ENCODE results near the gene TNF. TPM values are rescaled to one million over a fixed set of nuclear protein-coding genes. Genes with fewer than 3 reads are reported as not detected.

Gene TNF
- total RNA-seq, 5 donors from 2014 or later (not counting 1 experiment from before 2014, with no cell fraction given) = 13.8 to 28.0 (median 25.0) TPM

- POLR2A ChIA-PET = interaction anchor here in 1 of 2 donors (0.6 kb wide), 1 partner anchor 39 kb away, joined by 8 read pairs; no protein-coding TSS in a partner anchor
- ATAC-seq (replicated peaks in 1 of 4) = no peak
- Histone ChIP-seq H3K36me3 (ENCODE audit: control insufficient read depth in 2 of 2, extremely low read depth in 1 of 2, insufficient read depth in 1 of 2, low read length in 1 of 2) (peaks cover 0 to 12% of the 10 kb centered on the region in 2 donors), H3K4me3 (ENCODE audit: control insufficient read depth in 1 of 2, extremely low read depth in 1 of 2, low read length in 1 of 2) (peak overlapping the region in 1 of 2 donors; percentile 27), H3K4me1 (ENCODE audit: control insufficient read depth in 1 of 2, extremely low read depth in 1 of 2, insufficient read depth in 2 of 2, low read length in 2 of 2) (peaks cover 36 to 66% of the 10 kb centered on the region in 2 experiments), H3K9me3 (no peaks in the 10 kb centered on the region), H3K27ac (ENCODE audit: low read length) (peak overlapping the region; percentile 81), H3K27me3 (replicated peaks in 1 of 2; ENCODE audit: control insufficient read depth in 2 of 2, extremely low read depth in 1 of 2, insufficient read depth in 2 of 2, low read length in 1 of 2) (no peaks in the 10 kb centered on the region)
- Mint-ChIP-seq H3K4me3 (peak overlapping the region in 1 of 3 donors; percentile 92), H3K27ac (peak overlapping the region; percentile 44 to 71), H3K36me3 (peaks cover 19% of the 10 kb centered on the region), H3K4me1 (peaks cover 57 to 68% (median 63%) of the 10 kb centered on the region in 3 donors), H3K9me3 (no peaks in the 10 kb centered on the region), H3K27me3 (no peaks in the 10 kb centered on the region)
- CTCF ChIA-PET = no interaction called here
- DNase-seq = no peak
- 74% methylated on average over 13 of the region's 24 CpGs for WGBS (ENCODE audit: insufficient coverage)
Observed at GRCh38 chr6:31557443-31558317, 17.7 kb upstream of the TNF start.

GRCh38 chr6:31558318-31558625, 17.1 kb upstream of the TNF start:
- Histone ChIP-seq H3K27ac (ENCODE audit: low read length) (peak overlapping the region; percentile 81), H3K36me3 (ENCODE audit: control insufficient read depth in 2 of 2, extremely low read depth in 1 of 2, insufficient read depth in 1 of 2, low read length in 1 of 2) (peaks cover 0 to 12% of the 10 kb centered on the region in 2 donors), H3K9me3 (no peaks in the 10 kb centered on the region), H3K27me3 (replicated peaks in 1 of 2; ENCODE audit: control insufficient read depth in 2 of 2, extremely low read depth in 1 of 2, insufficient read depth in 2 of 2, low read length in 1 of 2) (no peaks in the 10 kb centered on the region), H3K4me1 (ENCODE audit: control insufficient read depth in 1 of 2, extremely low read depth in 1 of 2, insufficient read depth in 2 of 2, low read length in 2 of 2) (peaks cover 36 to 66% of the 10 kb centered on the region in 2 experiments), H3K4me3 (ENCODE audit: control insufficient read depth in 1 of 2, extremely low read depth in 1 of 2, low read length in 1 of 2) (peak overlapping the region; percentile 27 to 36)
- Mint-ChIP-seq H3K27me3 (no peaks in the 10 kb centered on the region), H3K4me1 (peaks cover 63 to 73% (median 66%) of the 10 kb centered on the region in 3 donors), H3K27ac (peak overlapping the region; percentile 91), H3K9me3 (no peaks in the 10 kb centered on the region), H3K36me3 (peaks cover 24% of the 10 kb centered on the region), H3K4me3 (peak overlapping the region; percentile 66 to 92 (median 74))
- 64% methylated on average over 8 of the region's 8 CpGs for WGBS (ENCODE audit: insufficient coverage)
- DNase-seq = no peak
- ChIA-PET CTCF (interaction anchor here in 1 of 2 donors (1.1 to 1.3 kb wide), 2 partner anchors 17 to 35 kb away, joined by 3 to 5 read pairs; partner anchors contain the start of genes NCR3 and TNF), POLR2A (interaction anchor here in 1 of 2 donors (1.5 kb wide), 1 partner anchor 26 kb away, joined by 3 read pairs; no protein-coding TSS in a partner anchor)
- no peak for ATAC-seq (replicated peaks in 1 of 4)

- ChIA-PET POLR2A (interaction anchor here in 1 of 2 donors (1.0 to 1.5 kb wide), 2 partner anchors 26 to 38 kb away, joined by 3 read pairs; no protein-coding TSS in a partner anchor), CTCF (interaction anchor here in 1 of 2 donors (1.1 to 1.3 kb wide), 4 partner anchors 16 to 39 kb away, joined by 3 to 6 read pairs (median 5); partner anchors contain the start of genes LTB, NCR3 and TNF)
- peak overlapping the region; percentile 81 for H3K27ac ChIP-seq (ENCODE audit: low read length)
- peak overlapping the region; percentile 36 for H3K4me3 ChIP-seq (ENCODE audit: control insufficient read depth in 1 of 2, extremely low read depth in 1 of 2, low read length in 1 of 2)
- peaks cover 27% of the 10 kb centered on the region for H3K36me3 Mint-ChIP-seq
- H3K27me3 Mint-ChIP-seq = no peaks in the 10 kb centered on the region
- H3K27me3 ChIP-seq (replicated peaks in 1 of 2; ENCODE audit: control insufficient read depth in 2 of 2, extremely low read depth in 1 of 2, insufficient read depth in 2 of 2, low read length in 1 of 2) = no peaks in the 10 kb centered on the region
- peak overlapping the region; percentile 66 to 92 (median 74) for H3K4me3 Mint-ChIP-seq
- H3K36me3 ChIP-seq (ENCODE audit: control insufficient read depth in 2 of 2, extremely low read depth in 1 of 2, insufficient read depth in 1 of 2, low read length in 1 of 2) = peaks cover 0 to 13% of the 10 kb centered on the region in 2 donors
- H3K4me1 ChIP-seq (ENCODE audit: control insufficient read depth in 1 of 2, extremely low read depth in 1 of 2, insufficient read depth in 2 of 2, low read length in 2 of 2) = peaks cover 36 to 66% of the 10 kb centered on the region in 2 experiments
- ATAC-seq (replicated peaks in 1 of 4) (peak; percentile 77 to 84 (median 80)), DNase-seq (peak in 31 of 35 experiments; percentile 41 to 82 (median 61))
- no peaks in the 10 kb centered on the region for H3K9me3 ChIP-seq
- H3K27ac Mint-ChIP-seq = peak overlapping the region; percentile 91
- peaks cover 67 to 77% (median 70%) of the 10 kb centered on the region in 3 donors for H3K4me1 Mint-ChIP-seq
- 0% methylated on average over 2 of the region's 14 CpGs for WGBS (ENCODE audit: insufficient coverage)
- no peaks in the 10 kb centered on the region for H3K9me3 Mint-ChIP-seq
Observed at GRCh38 chr6:31558631-31559500, 16.5 kb upstream of the TNF start.

GRCh38 chr6:31559606-31559957, 15.8 kb upstream of the TNF start:
- H3K9me3 Mint-ChIP-seq = no peaks in the 10 kb centered on the region
- ChIA-PET POLR2A (interaction anchor here in 1 of 2 donors (1.0 to 1.5 kb wide), 2 partner anchors 25 to 37 kb away, joined by 3 read pairs; no protein-coding TSS in a partner anchor), CTCF (interaction anchor here in 1 of 2 donors (1.1 to 1.3 kb wide), 3 partner anchors 16 to 39 kb away, joined by 5 to 6 read pairs (median 5); partner anchors contain the start of genes LTB and TNF)
- peaks cover 28% of the 10 kb centered on the region for H3K36me3 Mint-ChIP-seq
- no peaks in the 10 kb centered on the region for H3K27me3 Mint-ChIP-seq
- H3K4me1 Mint-ChIP-seq = peaks cover 70 to 78% (median 71%) of the 10 kb centered on the region in 3 donors
- H3K27ac Mint-ChIP-seq = peak overlapping the region; percentile 91
- peak overlapping the region; percentile 81 for H3K27ac ChIP-seq (ENCODE audit: low read length)
- H3K36me3 ChIP-seq (ENCODE audit: control insufficient read depth in 2 of 2, extremely low read depth in 1 of 2, insufficient read depth in 1 of 2, low read length in 1 of 2) = peaks cover 0 to 14% of the 10 kb centered on the region in 2 donors
- peak overlapping the region; percentile 66 to 92 (median 74) for H3K4me3 Mint-ChIP-seq
- H3K4me1 ChIP-seq (ENCODE audit: control insufficient read depth in 1 of 2, extremely low read depth in 1 of 2, insufficient read depth in 2 of 2, low read length in 2 of 2) = peaks cover 36 to 66% of the 10 kb centered on the region in 2 experiments
- H3K27me3 ChIP-seq (replicated peaks in 1 of 2; ENCODE audit: control insufficient read depth in 2 of 2, extremely low read depth in 1 of 2, insufficient read depth in 2 of 2, low read length in 1 of 2) = no peaks in the 10 kb centered on the region
- no CpG with 5 or more reads among the region's 4 CpGs for WGBS (ENCODE audit: insufficient coverage)
- H3K9me3 ChIP-seq = no peaks in the 10 kb centered on the region
- peak; percentile 21 to 34 (median 27) for ATAC-seq (replicated peaks in 1 of 4)
- peak overlapping the region; percentile 36 for H3K4me3 ChIP-seq (ENCODE audit: control insufficient read depth in 1 of 2, extremely low read depth in 1 of 2, low read length in 1 of 2)
- DNase-seq = no peak

DNA sequence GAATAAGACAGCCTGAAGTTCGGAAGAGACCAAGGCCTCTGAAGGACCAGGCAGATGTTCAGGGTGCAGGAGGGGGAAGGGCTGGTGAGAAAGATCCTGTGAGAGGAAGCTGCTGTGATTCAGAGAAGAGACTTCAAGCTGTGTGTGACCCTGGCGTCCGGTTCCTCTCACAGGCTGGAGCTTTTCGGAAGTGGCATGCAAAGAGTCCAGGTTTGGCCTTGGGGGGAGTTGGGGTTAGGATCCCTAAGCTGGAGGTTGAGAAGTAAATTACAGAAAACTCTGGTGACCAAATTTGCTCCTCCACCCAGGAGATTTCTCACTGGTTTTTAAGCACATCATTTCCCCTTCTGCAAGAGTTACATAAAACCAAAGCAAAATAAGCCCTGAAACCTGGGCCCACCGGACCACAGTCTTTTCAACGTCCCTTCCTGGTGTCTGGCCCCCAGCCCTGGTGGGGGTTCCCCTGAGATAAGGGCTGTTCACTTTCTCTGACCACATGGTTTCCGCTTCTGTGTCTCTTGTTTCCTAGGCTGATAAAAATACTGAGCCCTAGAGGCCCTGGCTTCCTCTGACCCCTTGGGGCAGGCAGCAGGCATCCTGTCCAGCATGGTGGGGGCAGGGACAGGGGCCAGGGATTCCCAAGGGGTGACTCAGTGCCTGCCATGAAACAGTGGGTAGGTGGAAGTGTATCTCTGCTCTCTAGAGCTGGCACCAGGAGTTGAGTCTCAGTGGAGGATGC, 15.2 kb upstream of the TNF start:
- WGBS (ENCODE audit: insufficient coverage) = 2% methylated on average over 5 of the region's 7 CpGs
- Histone ChIP-seq H3K27ac (ENCODE audit: low read length) (peak overlapping the region; percentile 81), H3K36me3 (ENCODE audit: control insufficient read depth in 2 of 2, extremely low read depth in 1 of 2, insufficient read depth in 1 of 2, low read length in 1 of 2) (peaks cover 0 to 16% of the 10 kb centered on the region in 2 donors), H3K4me1 (ENCODE audit: control insufficient read depth in 1 of 2, extremely low read depth in 1 of 2, insufficient read depth in 2 of 2, low read length in 2 of 2) (peaks cover 36 to 66% of the 10 kb centered on the region in 2 experiments), H3K27me3 (replicated peaks in 1 of 2; ENCODE audit: control insufficient read depth in 2 of 2, extremely low read depth in 1 of 2, insufficient read depth in 2 of 2, low read length in 1 of 2) (no peaks in the 10 kb centered on the region), H3K9me3 (no peaks in the 10 kb centered on the region), H3K4me3 (ENCODE audit: control insufficient read depth in 1 of 2, extremely low read depth in 1 of 2, low read length in 1 of 2) (peak overlapping the region in 1 of 2 donors; percentile 10)
- peaks cover 72 to 79% (median 76%) of the 10 kb centered on the region in 3 donors for H3K4me1 Mint-ChIP-seq
- no peaks in the 10 kb centered on the region for H3K9me3 Mint-ChIP-seq
- H3K27me3 Mint-ChIP-seq = no peaks in the 10 kb centered on the region
- H3K27ac Mint-ChIP-seq = peak overlapping the region; percentile 91
- CTCF ChIA-PET = interaction anchor here in 1 of 2 donors (1.3 kb wide), 1 partner anchor 23 kb away, joined by 6 read pairs; the partner anchor contains the start of gene LTB
- POLR2A ChIA-PET = interaction anchor here in 1 of 2 donors (0.5 to 0.6 kb wide), 2 partner anchors 35 to 1121 kb away, joined by 3 to 4 read pairs; no protein-coding TSS in a partner anchor
- DNase-seq = peak in 12 of 35 experiments; percentile 26 to 69 (median 40)
- peak; percentile 54 to 73 (median 68) for ATAC-seq (replicated peaks in 1 of 4)
- H3K36me3 Mint-ChIP-seq = peaks cover 33% of the 10 kb centered on the region
- peak overlapping the region; percentile 66 to 92 (median 66) for H3K4me3 Mint-ChIP-seq

All from T-cell (primary cell).